ENCODE measurements around the gene ZNF107.
"Not testable (repeated sequence)": the region's sequence is repeated elsewhere in the genome, so short reads cannot be mapped to it uniquely, and the experiment has no call there.

ZNF107 gene

DNA sequence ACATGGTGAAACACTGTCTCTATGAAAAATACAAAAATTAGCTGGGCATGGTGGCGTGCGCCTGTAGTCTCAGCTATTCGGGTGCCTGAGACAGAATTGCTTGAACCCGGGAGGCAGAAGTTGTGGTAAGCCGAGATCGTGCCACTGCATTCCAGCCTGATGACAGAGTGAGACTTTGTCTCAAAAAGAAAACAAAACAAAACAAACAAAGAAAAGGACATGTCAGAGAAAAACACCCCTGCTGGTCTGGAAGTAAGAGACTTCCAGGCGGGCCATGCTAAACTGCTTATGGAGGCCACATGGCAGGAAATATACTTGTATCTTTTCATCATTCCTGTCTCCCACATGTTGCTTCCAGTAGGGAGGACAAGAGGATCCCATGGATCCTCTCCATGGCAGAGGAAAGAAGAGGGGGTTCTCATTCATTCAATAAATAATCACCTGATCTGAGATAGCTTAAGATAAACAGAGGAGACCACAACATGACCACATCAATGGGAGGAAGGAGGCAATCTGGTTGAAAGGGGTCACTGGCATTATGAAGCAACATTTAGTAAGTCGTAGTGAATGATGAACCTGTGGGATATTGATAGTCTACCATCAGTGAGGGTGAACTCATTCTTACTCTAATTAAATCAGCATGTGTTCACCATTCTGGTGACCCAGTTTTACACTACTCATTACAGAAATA is 67.8 kb downstream of the ZNF107 start:
- no peak for DNase-seq (ENCODE audit: low spot score)

- DNase-seq (ENCODE audit: low spot score), result no peak
Observed at GRCh38 chr7:64736575-64736974, 70.6 kb downstream of the ZNF107 start.

- DNase-seq (ENCODE audit: low spot score), result not testable (repeated sequence)
Observed at GRCh38 chr7:64738403-64738802, 72.5 kb downstream of the ZNF107 start.

DNA sequence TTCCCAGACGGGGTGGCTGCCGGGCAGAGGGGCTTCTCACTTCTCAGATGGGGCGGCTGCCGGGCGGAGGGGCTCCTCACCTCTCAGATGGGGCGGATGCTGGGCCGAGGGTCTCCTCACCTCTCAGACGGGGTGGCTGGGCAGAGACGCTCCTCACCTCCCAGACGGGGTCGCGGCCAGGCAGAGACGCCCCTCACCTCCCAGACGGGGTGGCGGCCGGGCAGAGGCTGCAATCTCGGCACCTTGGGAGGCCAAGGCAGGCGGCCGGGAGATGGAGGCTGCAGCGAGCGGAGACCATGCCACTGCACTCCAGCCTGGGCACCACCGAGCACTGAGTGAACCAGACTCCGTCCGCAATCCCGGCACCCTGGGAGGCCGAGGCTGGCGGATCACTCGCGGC is 73.0 kb downstream of the ZNF107 start:
- not testable (repeated sequence) for DNase-seq (ENCODE audit: low spot score)

GRCh38 chr7:64744680-64745079 is 78.7 kb downstream of the ZNF107 start:
- DNase-seq (ENCODE audit: low spot score), result no peak

GRCh38 chr7:64747802-64748201 is 81.9 kb downstream of the ZNF107 start:
- no peak for DNase-seq (ENCODE audit: low spot score)

DNA sequence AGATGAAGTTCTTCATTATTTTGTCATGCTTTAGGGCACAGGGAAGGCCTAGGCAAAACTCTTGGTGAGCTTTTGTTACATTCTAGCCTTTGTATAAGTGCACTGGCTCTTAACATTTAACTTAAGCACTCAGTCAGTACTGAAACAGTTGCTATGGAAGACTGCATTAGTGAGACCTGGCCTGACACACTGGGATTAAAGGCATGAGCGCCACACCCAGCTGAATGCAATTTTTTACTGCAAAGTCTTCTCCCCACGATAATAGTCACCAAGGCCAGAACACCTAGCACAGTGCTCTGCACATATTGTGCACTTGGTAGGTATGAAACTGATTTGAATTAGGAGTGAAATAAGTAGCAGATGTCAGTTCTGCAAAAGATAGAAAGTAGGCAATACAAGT is 87.1 kb downstream of the ZNF107 start:
- DNase-seq (ENCODE audit: low spot score), result no peak

DNA sequence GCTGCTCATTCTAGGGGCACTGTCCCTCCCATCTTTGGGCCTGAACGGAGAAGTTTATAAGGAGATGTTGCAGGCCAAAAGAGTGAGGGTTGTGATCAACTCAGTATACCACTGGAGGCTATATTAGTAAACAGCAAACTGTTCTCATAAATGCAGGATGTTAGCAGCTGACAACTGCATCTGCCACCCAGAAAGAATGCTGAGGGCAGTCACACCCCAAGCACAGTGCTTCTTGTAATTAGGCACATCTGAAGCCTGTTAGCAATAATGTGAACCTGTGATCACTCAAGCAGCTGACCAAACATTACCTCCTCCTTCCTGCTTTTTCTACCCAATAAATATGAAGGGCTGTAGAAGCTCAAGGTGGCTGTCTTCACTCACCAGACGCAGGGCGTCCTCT is 89.9 kb downstream of the ZNF107 start:
- no peak for DNase-seq (ENCODE audit: low spot score)

GRCh38 chr7:64758151-64758550 is 92.2 kb downstream of the ZNF107 start:
- no peak for DNase-seq (ENCODE audit: low spot score)

All from germinal center (tissue), 1 donor.